NK-92 (cell line): ENCODE results near the gene ADGRE1.

ENCODE experiments used
- DNase-seq: peaks from one replicate; lab custom pipeline; 2025; ENCODE audit not compliant: unreplicated experiment; lab: John Stamatoyannopoulos, UW

Gene ADGRE1

GRCh38 chr19:6873708-6874431, 13.5 kb upstream of the ADGRE1 start:
- DNase-seq, result no peak

- DNase-seq, result no peak
Measured at GRCh38 chr19:6875218-6875617, 12.2 kb upstream of the ADGRE1 start.

GRCh38 chr19:6876748-6877147, 10.6 kb upstream of the ADGRE1 start:
- DNase-seq, result no peak

GRCh38 chr19:6877766-6878165, 9.6 kb upstream of the ADGRE1 start:
- DNase-seq, result no peak

GRCh38 chr19:6886277-6886897, 992 bp upstream of the ADGRE1 start:
- no peak for DNase-seq

GRCh38 chr19:6888967-6889366, 1.6 kb downstream of the ADGRE1 start:
- DNase-seq, result no peak

- no peak for DNase-seq
Measured at GRCh38 chr19:6890401-6890913, 3.1 kb downstream of the ADGRE1 start.

- no peak for DNase-seq
Measured at GRCh38 chr19:6890938-6891337, 3.6 kb downstream of the ADGRE1 start.

- no peak for DNase-seq
Measured at GRCh38 chr19:6891761-6892385, 4.5 kb downstream of the ADGRE1 start.

- DNase-seq, result no peak
Measured at GRCh38 chr19:6894313-6894712, 6.9 kb downstream of the ADGRE1 start.

- DNase-seq, result no peak
Measured at GRCh38 chr19:6903446-6903845, 16.1 kb downstream of the ADGRE1 start.

- DNase-seq, result no peak
Measured at GRCh38 chr19:6906559-6907060, 19.2 kb downstream of the ADGRE1 start.

GRCh38 chr19:6911523-6911922, 24.1 kb downstream of the ADGRE1 start:
- DNase-seq, result no peak

- no peak for DNase-seq
Measured at GRCh38 chr19:6914321-6914720, 26.9 kb downstream of the ADGRE1 start.

GRCh38 chr19:6916952-6917351, 29.6 kb downstream of the ADGRE1 start:
- DNase-seq, result no peak

- DNase-seq, result no peak
Measured at GRCh38 chr19:6925386-6925785, 38.0 kb downstream of the ADGRE1 start.

- DNase-seq, result no peak
Measured at GRCh38 chr19:6925801-6926751, 38.7 kb downstream of the ADGRE1 start.

GRCh38 chr19:6930190-6930589, 42.8 kb downstream of the ADGRE1 start:
- no peak for DNase-seq

- DNase-seq, result no peak
Measured at GRCh38 chr19:6935069-6935468, 47.7 kb downstream of the ADGRE1 start.

- DNase-seq, result no peak
Measured at GRCh38 chr19:6935618-6936017, 48.2 kb downstream of the ADGRE1 start.

GRCh38 chr19:6945733-6946132, 58.4 kb downstream of the ADGRE1 start:
- DNase-seq, result no peak
